GM18526 (cell line): ENCODE measurements around the gene PAPPA2.

Experiments used
- POLR2A ChIP-seq: IDR thresholded peaks from 3 replicates; pipeline ENCODE4 v1.6.1; 2011; ENCODE audit not compliant: insufficient read length; ENCODE audit errors: extremely low read depth

The PAPPA2 gene

GRCh38 chr1:176742322-176742721, 279.3 kb downstream of the PAPPA2 start:
- TF ChIP-seq POLR2A, result no peak

GRCh38 chr1:176744142-176744541, 281.2 kb downstream of the PAPPA2 start:
- TF ChIP-seq POLR2A, result no peak

GRCh38 chr1:176745945-176746344, 283.0 kb downstream of the PAPPA2 start:
- no peak for TF ChIP-seq POLR2A

GRCh38 chr1:176752505-176752904, 289.5 kb downstream of the PAPPA2 start:
- TF ChIP-seq POLR2A, result no peak

GRCh38 chr1:176754676-176755075, 291.7 kb downstream of the PAPPA2 start:
- TF ChIP-seq POLR2A, result no peak

GRCh38 chr1:176765608-176766007, 302.6 kb downstream of the PAPPA2 start:
- TF ChIP-seq POLR2A, result no peak

GRCh38 chr1:176766779-176767178, 303.8 kb downstream of the PAPPA2 start:
- TF ChIP-seq POLR2A, result no peak

- no peak for TF ChIP-seq POLR2A
Observed at GRCh38 chr1:176767714-176768136, 304.8 kb downstream of the PAPPA2 start.

- TF ChIP-seq POLR2A, result no peak
Observed at GRCh38 chr1:176768532-176768931, 305.6 kb downstream of the PAPPA2 start.

- TF ChIP-seq POLR2A, result no peak
Observed at GRCh38 chr1:176770066-176770465, 307.1 kb downstream of the PAPPA2 start.

- no peak for TF ChIP-seq POLR2A
Observed at GRCh38 chr1:176773038-176773437, 310.1 kb downstream of the PAPPA2 start.

GRCh38 chr1:176774224-176774623, 311.2 kb downstream of the PAPPA2 start:
- no peak for TF ChIP-seq POLR2A

GRCh38 chr1:176775378-176775777, 312.4 kb downstream of the PAPPA2 start:
- no peak for TF ChIP-seq POLR2A

GRCh38 chr1:176775996-176776395, 313.0 kb downstream of the PAPPA2 start:
- no peak for TF ChIP-seq POLR2A

- no peak for TF ChIP-seq POLR2A
Observed at GRCh38 chr1:176778056-176778455, 315.1 kb downstream of the PAPPA2 start.

- TF ChIP-seq POLR2A, result no peak
Observed at GRCh38 chr1:176779992-176780328, 317.0 kb downstream of the PAPPA2 start.

GRCh38 chr1:176783309-176783708, 320.3 kb downstream of the PAPPA2 start:
- no peak for TF ChIP-seq POLR2A

GRCh38 chr1:176785056-176785455, 322.1 kb downstream of the PAPPA2 start:
- TF ChIP-seq POLR2A, result no peak
